K562 (cell line): Measurements from ENCODE around the gene SMIM35. TPM values are rescaled to one million over a fixed set of nuclear protein-coding genes. Genes with fewer than 3 reads are reported as not detected.
"Not testable (repeated sequence)": the region's sequence is repeated elsewhere in the genome, so short reads cannot be mapped to it uniquely, and the experiment has no call there.

Source experiments
- ATAC-seq: fragments of 200-7000 bp; cut with Tn5 transposase; 3 replicates; pipeline ENCODE4 v1.9.1; 2020; ENCODE audit warnings: moderate library complexity
- BruUV-seq: library from RNA; stranded (reverse); fragments of 400-500 nt; replicated peaks from 2 replicates; lab custom pipeline; 2021; lab: Mats Ljungman, UMichigan
- CTCF ChIA-PET: fragments of 300-600 bp; formaldehyde crosslinking; extraction: SDS; loops from one replicate; lab custom pipeline; 2021; ENCODE audit warnings: low intra/inter-chr PET ratio; lab: Yijun Ruan, JAX
- POLR2A ChIA-PET: fragments of 300-600, 350-650 bp; sonication (Branson Sonifier 250); formaldehyde crosslinking; extraction: SDS; loops from one replicate; lab custom pipeline; 2021; ENCODE audit warnings: antibody characterized with exemption, inconsistent platforms; lab: Yijun Ruan, JAX
- DNase-seq, 4 experiments: peaks; one replicate each; pipeline versions ENCODE4 v3.0.0 to v3.0.0-alpha.2; 2011 to 2018; ENCODE audit warnings: low spot score in 3 of 4, mixed read lengths in 3 of 4; ENCODE audit errors: extremely low read depth in 1 of 4
- FAIRE-seq: peaks from 2 replicates; lab custom pipeline; 2011; peaks lifted over from hg19 to GRCh38; lab: Jason Lieb, UNC
- H2AFZ ChIP-seq: 2 replicates; pipeline ENCODE4 v1.6.0; 2011; ENCODE audit warnings: low read depth, low read length, control low read depth, inconsistent platforms
- H3K27ac ChIP-seq: fragments of 200-600 bp; 3 replicates; pipeline ENCODE4 v1.8.0; 2011; ENCODE audit warnings: low read depth, mild to moderate bottlenecking, control low read depth, inconsistent platforms, low read length, moderate library complexity, mixed read lengths; ENCODE audit errors: extremely low read depth
- H3K27me3 ChIP-seq, 2 experiments: fragments of 300-600 bp in 1 of 2; 2 replicates in 1 of 2; 3 replicates in 1 of 2; pipeline versions ENCODE4 v1.6.0 to v1.8.0; 2011; ENCODE audit warnings: inconsistent platforms in 2 of 2, low read length in 2 of 2, mild to moderate bottlenecking in 1 of 2, mixed read lengths in 1 of 2, moderate library complexity in 1 of 2; ENCODE audit not compliant: control insufficient read depth in 2 of 2, insufficient read depth in 2 of 2
- H3K36me3 ChIP-seq: fragments of 300-600 bp; 3 replicates; pipeline ENCODE4 v1.8.0; 2011; ENCODE audit warnings: mild to moderate bottlenecking, low read length, inconsistent platforms; ENCODE audit not compliant: control insufficient read depth, insufficient read depth
- H3K4me1 ChIP-seq, 2 experiments: fragments of 200-600 bp in 1 of 2; replicated peaks in 1 of 2; 2 replicates in 1 of 2; 3 replicates in 1 of 2; pipeline versions ENCODE4 v1.5.1 to v1.8.0; 2011; ENCODE audit warnings: inconsistent platforms in 2 of 2, low read length in 2 of 2, mild to moderate bottlenecking in 1 of 2, mixed read lengths in 1 of 2, moderate library complexity in 1 of 2; ENCODE audit not compliant: control insufficient read depth in 2 of 2, insufficient read depth in 2 of 2
- H3K4me2 ChIP-seq: 2 replicates; pipeline ENCODE4 v1.6.1; 2011; ENCODE audit warnings: low read length, control low read depth, inconsistent platforms, mixed read lengths; ENCODE audit not compliant: insufficient read depth
- H3K4me3 ChIP-seq: fragments of 200-600 bp; sonication (generic), shearing (Covaris generic); 2 replicates; pipeline ENCODE4 v1.5.1; 2016; ENCODE audit warnings: control low read depth, inconsistent platforms
- H3K79me2 ChIP-seq: fragments of 200-600 bp; 3 replicates; pipeline ENCODE4 v1.8.0; 2011; ENCODE audit warnings: low read length, inconsistent platforms; ENCODE audit not compliant: control insufficient read depth, insufficient read depth
- H3K9ac ChIP-seq, 2 experiments: 2 replicates each; pipeline versions ENCODE4 v1.6.0 to v1.6.1; 2011; ENCODE audit warnings: low read depth in 2 of 2, low read length in 2 of 2, control low read depth in 1 of 2, inconsistent platforms in 1 of 2, mild to moderate bottlenecking in 1 of 2, mixed read lengths in 1 of 2; ENCODE audit not compliant: insufficient read depth in 1 of 2
- H3K9me1 ChIP-seq: one replicate; pipeline ENCODE4 v1.6.0; 2011; ENCODE audit warnings: inconsistent platforms, mild to moderate bottlenecking, low read length, moderate library complexity; ENCODE audit not compliant: control insufficient read depth, insufficient read depth
- H3K9me3 ChIP-seq: replicated peaks from 2 replicates; pipeline ENCODE4 v1.5.1; 2011; ENCODE audit warnings: low read depth, low read length, inconsistent platforms; ENCODE audit not compliant: control insufficient read depth, insufficient read depth
- H4K20me1 ChIP-seq: replicated peaks from 2 replicates; pipeline ENCODE4 v1.6.1; 2011; ENCODE audit warnings: low read length, inconsistent platforms, mixed read lengths; ENCODE audit not compliant: control insufficient read depth, insufficient read depth
- CXXC5 ChIP-seq: fragments of 250-450 bp; sonication (Bioruptor Pico); IDR thresholded peaks from 2 replicates; pipeline ENCODE4 v1.8.0; 2022; ENCODE audit warnings: inconsistent platforms, mild to moderate bottlenecking, moderate library complexity
- FIP1L1 ChIP-seq: fragments of 200-400 bp; formaldehyde crosslinking; IDR thresholded peaks from 2 replicates; pipeline ENCODE4 v1.6.1; 2018; ENCODE audit warnings: mild to moderate bottlenecking, low read depth, low read length; ENCODE audit not compliant: poor library complexity, severe bottlenecking
- FOXA3 ChIP-seq, 2 experiments: fragments of 450-650 bp in 1 of 2; sonication (generic) in 1 of 2; formaldehyde crosslinking; IDR thresholded peaks in 1 of 2; conservative IDR thresholded peaks in 1 of 2; 2 replicates each; pipeline versions ENCODE4 v1.4.0 to v1.8.0; 2020 to 2022; ENCODE audit warnings: mild to moderate bottlenecking in 2 of 2, missing genetic modification reagents in 1 of 2
- ILF3 ChIP-seq: fragments of 450-650 bp; IDR thresholded peaks from 2 replicates; pipeline ENCODE4 v1.6.1; 2018; ENCODE audit warnings: antibody characterized with exemption, mild to moderate bottlenecking, moderate library complexity, borderline replicate concordance
- PHB2 ChIP-seq: fragments of 450-650 bp; IDR thresholded peaks from 2 replicates; pipeline ENCODE4 v1.6.1; 2017; ENCODE audit warnings: low read depth
- TEAD2 ChIP-seq: fragments of 450-650 bp; IDR thresholded peaks from 2 replicates; pipeline ENCODE4 v1.6.1; 2016; ENCODE audit warnings: missing genetic modification characterization, control low read depth, missing compliant biosample characterization
- WGBS: fragments of 100-300 bp; shearing (Covaris generic); methylation state at CpG from one replicate; pipeline ENCODE4 v1.1.6; 2016; ENCODE audit warnings: low coverage, mixed read lengths; ENCODE audit not compliant: insufficient coverage; ENCODE audit errors: missing lambda C conversion rate; 5-methylcytosine and 5-hydroxymethylcytosine counted together
- in situ Hi-C: fragments of 300-500 bp; cut with MboI; formaldehyde crosslinking; loops from 4 replicates; pipeline ENCODE4 v1.15.0; 2018; ENCODE audit warnings: inconsistent platforms, mixed read lengths
- intact Hi-C: fragments of 100-400 bp; cut with micrococcal nuclease; formaldehyde crosslinking; loops from 2 replicates; pipeline ENCODE4 v1.14.2; 2022
- polyA plus RNA-seq, 8 experiments: library from polyadenylated mRNA; depleted of rRNA in 4 of 8; stranded (reverse) in 5 of 8; unstranded in 3 of 8; fragments of >200 nt; fragmentation: Nextera tagmentation in 2 of 8; fragmentation: Illumina TruSeq in 1 of 8; extraction: Ambion mirVana in 2 of 8; extraction: Trizol in 1 of 8; gene quantifications; 2 replicates each; pipeline versions ENCODE4 v1.2.1 to v1.2.3, GENCODE V29; 2011 to 2014; ENCODE audit warnings: inconsistent platforms in 1 of 8, missing spikeins in 1 of 8
- total RNA-seq, 7 experiments: library from RNA; depleted of rRNA in 6 of 7; stranded (reverse); fragments of >200 nt in 6 of 7; fragmentation: Illumina TruSeq in 2 of 7; extraction: Trizol in 2 of 7; gene quantifications; 2 replicates each; pipeline versions ENCODE4 v1.2.1 to v1.2.3, GENCODE V29; 2011 to 2021; ENCODE audit warnings: low replicate concordance in 1 of 7
- TF ChIP-seq, protein P1 (sequence below): fragments of 250-450 bp; sonication (Bioruptor Pico); IDR thresholded peaks from 2 replicates; pipeline ENCODE4 v1.9.0; 2021; ENCODE audit warnings: mild to moderate bottlenecking
- TF ChIP-seq, protein P2 (sequence below): fragments of 450-650 bp; IDR thresholded peaks from 2 replicates; pipeline ENCODE4 v1.6.1; 2016; ENCODE audit warnings: antibody characterized with exemption
- TF ChIP-seq, protein P3 (sequence below): fragments of 200-800 bp; sonication (Bioruptor generic); IDR thresholded peaks from 2 replicates; pipeline ENCODE4 v1.6.1; 2017; ENCODE audit warnings: missing genetic modification characterization, missing compliant biosample characterization

Gene SMIM35
- total and polyA plus RNA-seq, 9 of the 15 experiments (the other 6 are each of a cell fraction or from before 2014, with no cell fraction given) = 0.03 TPM; not detected in 7

DNA sequence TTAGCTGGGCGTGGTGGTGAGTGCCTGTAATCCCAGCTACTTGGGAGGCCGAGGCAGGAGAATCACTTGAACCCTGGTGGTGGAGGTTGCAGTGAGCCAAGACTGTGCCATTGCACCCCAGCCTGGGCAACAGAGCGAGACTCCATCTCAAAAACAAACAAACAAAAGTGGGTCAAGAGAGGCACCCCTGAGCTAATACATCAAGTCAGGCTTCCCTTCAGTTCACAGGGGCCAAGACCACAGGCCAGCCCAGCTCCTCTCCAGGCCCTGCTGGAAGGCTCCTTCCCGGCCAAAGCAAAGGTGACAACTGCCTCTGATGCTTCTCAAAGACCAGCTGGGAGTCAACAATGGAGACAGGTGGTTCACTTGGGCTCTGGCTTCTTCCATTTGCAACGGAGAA, 24.6 kb downstream of the SMIM35 start:
- Histone ChIP-seq H3K4me1 (peaks cover 7 to 23% of the 10 kb centered on the region in 2 experiments), H3K27me3 (peaks cover 12 to 35% of the 10 kb centered on the region in 2 experiments; a peak in 4 of 5 replicates)
- BruUV-seq, DNase-seq, H3K79me2 ChIP-seq, H3K4me2 ChIP-seq, ATAC-seq, CTCF ChIA-PET, H3K9me3 ChIP-seq, H3K9me1 ChIP-seq, H3K36me3 ChIP-seq, H3K27ac ChIP-seq, H3K4me3 ChIP-seq, H3K9ac ChIP-seq, H2AFZ ChIP-seq, in situ Hi-C loops, FAIRE-seq, intact Hi-C loops, H4K20me1 ChIP-seq: not testable (repeated sequence)
- 32% methylated on average over 5 of the region's 5 CpGs for WGBS
- POLR2A ChIA-PET = interaction anchor here (0.6 kb wide), 1 partner anchor 12 kb away, joined by 3 read pairs; no protein-coding TSS in a partner anchor

DNA sequence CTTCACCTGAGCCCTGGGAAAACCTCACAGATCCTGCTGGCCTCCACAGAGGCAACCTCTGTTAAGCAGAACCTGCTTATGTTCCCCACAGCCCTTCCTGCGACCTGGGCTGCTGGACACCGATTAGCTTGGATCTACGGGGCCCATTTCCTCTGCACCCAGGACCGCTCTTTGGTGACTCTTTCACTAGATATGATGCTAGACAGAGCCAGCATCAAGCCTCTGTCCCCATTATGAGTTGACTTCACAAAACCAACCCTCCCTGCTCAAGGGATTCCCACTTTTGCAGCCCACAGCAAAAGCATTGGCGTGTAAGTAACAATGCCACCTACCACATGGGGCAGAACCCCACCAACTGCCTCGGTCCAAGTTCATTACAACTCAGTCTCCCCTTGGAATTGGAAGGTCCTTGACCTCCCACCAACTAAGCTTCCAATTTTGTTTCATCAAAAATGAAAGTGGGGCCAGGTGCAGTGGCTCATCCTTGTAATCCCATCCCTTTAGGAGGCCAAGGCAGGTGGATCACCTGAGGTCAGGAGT, 25.1 kb downstream of the SMIM35 start:
- ChIA-PET POLR2A (interaction anchor here (0.6 to 2.7 kb wide), 5 partner anchors 9 to 221 kb away, joined by 3 to 8 read pairs (median 3); no protein-coding TSS in a partner anchor), CTCF (no interaction called here)
- Histone ChIP-seq H2AFZ (no peak overlapping the region), H3K4me2 (no peak overlapping the region), H3K27ac (no peak overlapping the region), H3K27me3 (peaks cover 13 to 37% of the 10 kb centered on the region in 2 experiments; a peak in 4 of 5 replicates), H3K79me2 (no peaks in the 10 kb centered on the region), H4K20me1 (no peaks in the 10 kb centered on the region), H3K9me1 (no peaks in the 10 kb centered on the region), H3K9me3 (no peaks in the 10 kb centered on the region), H3K4me1 (peaks cover 7 to 23% of the 10 kb centered on the region in 2 experiments), H3K9ac (no peak overlapping the region), H3K36me3 (no peaks in the 10 kb centered on the region), H3K4me3 (no peak overlapping the region)
- in situ Hi-C loops (no loop called here), intact Hi-C loops (no loop called here)
- DNase-seq (no peak), ATAC-seq (no peak), FAIRE-seq (no peak)
- BruUV-seq = no TSS peak
- TF ChIP-seq CXXC5 (CRISPR knock-in tag) = no peak
- TF ChIP-seq, protein P1, sequence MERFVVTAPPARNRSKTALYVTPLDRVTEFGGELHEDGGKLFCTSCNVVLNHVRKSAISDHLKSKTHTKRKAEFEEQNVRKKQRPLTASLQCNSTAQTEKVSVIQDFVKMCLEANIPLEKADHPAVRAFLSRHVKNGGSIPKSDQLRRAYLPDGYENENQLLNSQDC = no peak
- TF ChIP-seq TEAD2 (tag) = no peak
- TF ChIP-seq ILF3 = no peak
- no peak for TF ChIP-seq PHB2
- no peak for TF ChIP-seq FOXA3 (CRISPR knock-in tag; conservative IDR thresholded peaks at IDR 0.05 in 1 of 2, IDR thresholded peaks at IDR 0.05 in 1 of 2)
- TF ChIP-seq, protein P2, sequence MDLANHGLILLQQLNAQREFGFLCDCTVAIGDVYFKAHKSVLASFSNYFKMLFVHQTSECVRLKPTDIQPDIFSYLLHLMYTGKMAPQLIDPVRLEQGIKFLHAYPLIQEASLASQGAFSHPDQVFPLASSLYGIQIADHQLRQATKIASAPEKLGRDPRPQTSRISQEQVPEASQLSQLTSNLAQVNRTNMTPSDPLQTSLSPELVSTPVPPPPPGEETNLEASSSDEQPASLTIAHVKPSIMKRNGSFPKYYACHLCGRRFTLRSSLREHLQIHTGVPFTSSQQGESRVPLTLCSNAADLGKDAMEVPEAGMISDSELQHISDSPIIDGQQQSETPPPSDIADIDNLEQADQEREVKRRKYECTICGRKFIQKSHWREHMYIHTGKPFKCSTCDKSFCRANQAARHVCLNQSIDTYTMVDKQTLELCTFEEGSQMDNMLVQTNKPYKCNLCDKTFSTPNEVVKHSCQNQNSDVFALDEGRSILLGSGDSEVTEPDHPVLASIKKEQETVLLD = no peak
- no peak for TF ChIP-seq FIP1L1
- TF ChIP-seq, protein P3, sequence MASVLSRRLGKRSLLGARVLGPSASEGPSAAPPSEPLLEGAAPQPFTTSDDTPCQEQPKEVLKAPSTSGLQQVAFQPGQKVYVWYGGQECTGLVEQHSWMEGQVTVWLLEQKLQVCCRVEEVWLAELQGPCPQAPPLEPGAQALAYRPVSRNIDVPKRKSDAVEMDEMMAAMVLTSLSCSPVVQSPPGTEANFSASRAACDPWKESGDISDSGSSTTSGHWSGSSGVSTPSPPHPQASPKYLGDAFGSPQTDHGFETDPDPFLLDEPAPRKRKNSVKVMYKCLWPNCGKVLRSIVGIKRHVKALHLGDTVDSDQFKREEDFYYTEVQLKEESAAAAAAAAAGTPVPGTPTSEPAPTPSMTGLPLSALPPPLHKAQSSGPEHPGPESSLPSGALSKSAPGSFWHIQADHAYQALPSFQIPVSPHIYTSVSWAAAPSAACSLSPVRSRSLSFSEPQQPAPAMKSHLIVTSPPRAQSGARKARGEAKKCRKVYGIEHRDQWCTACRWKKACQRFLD (CRISPR knock-in tag) = no peak
- 51% methylated on average over 6 of the region's 6 CpGs for WGBS
